HepG2 (cell line): Measurements from ENCODE around the gene DNPH1. TPM values are rescaled to one million over a fixed set of nuclear protein-coding genes. Genes with fewer than 3 reads are reported as not detected.
A peak's percentile ranks its signal among the peaks of the same experiment; 100 is the strongest.

Experiments used
- CEBPB ChIP-seq: IDR thresholded peaks from 2 replicates; pipeline ENCODE4 v1.6.1; 2011; ENCODE audit warnings: low read depth, low read length, improper control_type of control experiment, borderline replicate concordance
- FOXP1 ChIP-seq, 2 experiments: fragments of 450-650 bp in 1 of 2; IDR thresholded peaks; 2 replicates each; pipeline ENCODE4 v1.6.1; 2017 to 2018; ENCODE audit warnings: antibody characterized with exemption in 1 of 2
- JUN ChIP-seq: sonication (generic); formaldehyde crosslinking; IDR thresholded peaks from 2 replicates; pipeline ENCODE4 v1.4.0; 2020; ENCODE audit warnings: mild to moderate bottlenecking, missing genetic modification reagents
- KLF11 ChIP-seq: IDR thresholded peaks from 2 replicates; pipeline ENCODE4 v1.6.1; 2016; ENCODE audit warnings: missing compliant biosample characterization
- MLLT10 ChIP-seq: sonication (generic); formaldehyde crosslinking; IDR thresholded peaks from 2 replicates; pipeline ENCODE4 v1.4.0; 2020; ENCODE audit warnings: missing genetic modification reagents
- POGZ ChIP-seq: sonication (generic); formaldehyde crosslinking; IDR thresholded peaks from 2 replicates; pipeline ENCODE4 v1.4.0; 2020; ENCODE audit warnings: mild to moderate bottlenecking, missing genetic modification reagents
- POLR2AphosphoS2 ChIP-seq: IDR thresholded peaks from 2 replicates; pipeline ENCODE4 v1.6.1; 2011; ENCODE audit warnings: low read depth, low read length, improper control_type of control experiment
- SRSF1 ChIP-seq: fragments of 200-400 bp; formaldehyde crosslinking; optimal IDR thresholded peaks from 2 replicates; pipeline ENCODE3; 2017; ENCODE audit warnings: mild to moderate bottlenecking, low read depth, low read length, moderate library complexity
- U2AF2 ChIP-seq: fragments of 200-400 bp; formaldehyde crosslinking; IDR thresholded peaks from 2 replicates; pipeline ENCODE4 v1.6.1; 2017; ENCODE audit warnings: low read depth, mild to moderate bottlenecking, low read length
- ZNF260 ChIP-seq: sonication (generic); formaldehyde crosslinking; IDR thresholded peaks from 2 replicates; pipeline ENCODE4 v1.4.0; 2020; ENCODE audit warnings: missing genetic modification reagents, low read depth, mild to moderate bottlenecking, borderline replicate concordance
- ZNF563 ChIP-seq: sonication (generic); formaldehyde crosslinking; IDR thresholded peaks from 2 replicates; pipeline ENCODE4 v1.8.0; 2022; ENCODE audit warnings: mild to moderate bottlenecking, moderate library complexity, missing genetic modification reagents
- ZNF878 ChIP-seq: sonication (generic); formaldehyde crosslinking; IDR thresholded peaks from 2 replicates; pipeline ENCODE4 v1.8.1; 2023; ENCODE audit warnings: mild to moderate bottlenecking, missing genetic modification reagents, moderate library complexity
- polyA plus RNA-seq, 8 experiments: library from polyadenylated mRNA; depleted of rRNA in 3 of 8; stranded (reverse) in 7 of 8; unstranded in 1 of 8; fragments of >200 nt; fragmentation: Illumina TruSeq in 4 of 8; extraction: Trizol in 4 of 8; gene quantifications; 2 replicates each; pipeline versions ENCODE4 v1.2.1 to v1.2.3, GENCODE V29; 2011 to 2016; ENCODE audit warnings: low read depth in 4 of 8, missing spikeins in 1 of 8, mixed read lengths in 1 of 8; ENCODE audit not compliant: insufficient read depth in 1 of 8
- total RNA-seq, 5 experiments: library from RNA; depleted of rRNA; stranded (reverse); fragments of >200 nt; fragmentation: Illumina TruSeq; extraction: Trizol; gene quantifications; 2 replicates each; pipeline ENCODE4 v1.2.3, GENCODE V29; 2016; ENCODE audit warnings: low read depth in 1 of 5
- TF ChIP-seq, protein P1 (sequence below): sonication (generic); formaldehyde crosslinking; IDR thresholded peaks from 2 replicates; pipeline ENCODE4 v1.4.0; 2020; ENCODE audit warnings: mild to moderate bottlenecking, missing genetic modification reagents
- TF ChIP-seq, protein P2 (sequence below): sonication (generic); formaldehyde crosslinking; IDR thresholded peaks from 2 replicates; pipeline ENCODE4 v1.4.0; 2020; ENCODE audit warnings: missing genetic modification reagents, mild to moderate bottlenecking, borderline replicate concordance
- TF ChIP-seq, protein P3 (sequence below): sonication (generic); formaldehyde crosslinking; IDR thresholded peaks from 2 replicates; pipeline ENCODE4 v1.4.0; 2020; ENCODE audit warnings: mild to moderate bottlenecking, low read depth, missing genetic modification reagents

Gene DNPH1
- total and polyA plus RNA-seq, 2 of the 13 experiments (the other 11 are each of a cell fraction or from before 2014, with no cell fraction given) = 56.5 to 75.1 TPM

DNA sequence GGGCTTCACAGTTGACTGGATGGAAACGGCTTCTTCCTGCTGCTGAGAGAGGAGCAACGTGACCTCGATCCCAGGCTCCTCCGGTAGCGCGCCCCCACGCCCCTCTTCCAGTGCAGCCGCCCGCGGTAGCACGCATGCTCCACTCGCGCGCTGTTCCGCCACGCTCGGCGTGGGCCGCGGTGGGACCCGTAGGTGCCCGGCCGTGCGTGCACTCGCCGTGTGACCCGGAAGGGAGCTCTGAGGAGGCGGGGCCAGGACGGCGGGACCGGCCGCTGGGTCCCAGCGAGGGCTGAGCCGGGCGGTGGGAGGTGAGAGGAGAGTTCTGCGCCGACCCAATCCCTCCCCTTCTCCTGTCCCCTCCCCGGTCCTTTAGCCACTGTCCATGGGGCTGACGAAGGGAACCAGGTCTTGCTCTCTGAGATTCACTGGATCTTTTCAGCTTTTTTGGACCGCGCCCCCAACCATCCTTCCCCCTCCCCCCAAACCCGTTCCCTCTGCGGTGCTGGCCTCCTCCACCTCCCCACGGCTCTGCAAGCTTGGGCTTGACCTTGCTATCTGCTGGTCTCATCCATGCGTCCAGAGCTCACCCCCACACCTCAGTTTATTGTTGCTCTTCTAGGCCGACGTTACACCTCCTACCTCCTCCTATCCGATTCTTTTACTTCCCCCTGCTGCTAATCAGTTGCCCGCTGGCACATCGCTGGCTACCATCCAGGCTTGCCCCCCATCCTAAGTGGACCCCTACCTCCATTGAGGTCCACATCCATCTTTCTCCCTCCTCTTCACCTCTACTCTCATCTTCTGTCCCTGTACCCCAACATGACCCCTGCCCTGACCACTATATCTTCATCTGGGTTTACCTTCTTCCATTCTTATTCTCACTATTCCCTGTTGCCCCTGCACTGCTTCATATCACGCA, 47.1 kb downstream of the DNPH1 start, which contains the start of gene CUL9 (continued):
- TF ChIP-seq, protein P1, sequence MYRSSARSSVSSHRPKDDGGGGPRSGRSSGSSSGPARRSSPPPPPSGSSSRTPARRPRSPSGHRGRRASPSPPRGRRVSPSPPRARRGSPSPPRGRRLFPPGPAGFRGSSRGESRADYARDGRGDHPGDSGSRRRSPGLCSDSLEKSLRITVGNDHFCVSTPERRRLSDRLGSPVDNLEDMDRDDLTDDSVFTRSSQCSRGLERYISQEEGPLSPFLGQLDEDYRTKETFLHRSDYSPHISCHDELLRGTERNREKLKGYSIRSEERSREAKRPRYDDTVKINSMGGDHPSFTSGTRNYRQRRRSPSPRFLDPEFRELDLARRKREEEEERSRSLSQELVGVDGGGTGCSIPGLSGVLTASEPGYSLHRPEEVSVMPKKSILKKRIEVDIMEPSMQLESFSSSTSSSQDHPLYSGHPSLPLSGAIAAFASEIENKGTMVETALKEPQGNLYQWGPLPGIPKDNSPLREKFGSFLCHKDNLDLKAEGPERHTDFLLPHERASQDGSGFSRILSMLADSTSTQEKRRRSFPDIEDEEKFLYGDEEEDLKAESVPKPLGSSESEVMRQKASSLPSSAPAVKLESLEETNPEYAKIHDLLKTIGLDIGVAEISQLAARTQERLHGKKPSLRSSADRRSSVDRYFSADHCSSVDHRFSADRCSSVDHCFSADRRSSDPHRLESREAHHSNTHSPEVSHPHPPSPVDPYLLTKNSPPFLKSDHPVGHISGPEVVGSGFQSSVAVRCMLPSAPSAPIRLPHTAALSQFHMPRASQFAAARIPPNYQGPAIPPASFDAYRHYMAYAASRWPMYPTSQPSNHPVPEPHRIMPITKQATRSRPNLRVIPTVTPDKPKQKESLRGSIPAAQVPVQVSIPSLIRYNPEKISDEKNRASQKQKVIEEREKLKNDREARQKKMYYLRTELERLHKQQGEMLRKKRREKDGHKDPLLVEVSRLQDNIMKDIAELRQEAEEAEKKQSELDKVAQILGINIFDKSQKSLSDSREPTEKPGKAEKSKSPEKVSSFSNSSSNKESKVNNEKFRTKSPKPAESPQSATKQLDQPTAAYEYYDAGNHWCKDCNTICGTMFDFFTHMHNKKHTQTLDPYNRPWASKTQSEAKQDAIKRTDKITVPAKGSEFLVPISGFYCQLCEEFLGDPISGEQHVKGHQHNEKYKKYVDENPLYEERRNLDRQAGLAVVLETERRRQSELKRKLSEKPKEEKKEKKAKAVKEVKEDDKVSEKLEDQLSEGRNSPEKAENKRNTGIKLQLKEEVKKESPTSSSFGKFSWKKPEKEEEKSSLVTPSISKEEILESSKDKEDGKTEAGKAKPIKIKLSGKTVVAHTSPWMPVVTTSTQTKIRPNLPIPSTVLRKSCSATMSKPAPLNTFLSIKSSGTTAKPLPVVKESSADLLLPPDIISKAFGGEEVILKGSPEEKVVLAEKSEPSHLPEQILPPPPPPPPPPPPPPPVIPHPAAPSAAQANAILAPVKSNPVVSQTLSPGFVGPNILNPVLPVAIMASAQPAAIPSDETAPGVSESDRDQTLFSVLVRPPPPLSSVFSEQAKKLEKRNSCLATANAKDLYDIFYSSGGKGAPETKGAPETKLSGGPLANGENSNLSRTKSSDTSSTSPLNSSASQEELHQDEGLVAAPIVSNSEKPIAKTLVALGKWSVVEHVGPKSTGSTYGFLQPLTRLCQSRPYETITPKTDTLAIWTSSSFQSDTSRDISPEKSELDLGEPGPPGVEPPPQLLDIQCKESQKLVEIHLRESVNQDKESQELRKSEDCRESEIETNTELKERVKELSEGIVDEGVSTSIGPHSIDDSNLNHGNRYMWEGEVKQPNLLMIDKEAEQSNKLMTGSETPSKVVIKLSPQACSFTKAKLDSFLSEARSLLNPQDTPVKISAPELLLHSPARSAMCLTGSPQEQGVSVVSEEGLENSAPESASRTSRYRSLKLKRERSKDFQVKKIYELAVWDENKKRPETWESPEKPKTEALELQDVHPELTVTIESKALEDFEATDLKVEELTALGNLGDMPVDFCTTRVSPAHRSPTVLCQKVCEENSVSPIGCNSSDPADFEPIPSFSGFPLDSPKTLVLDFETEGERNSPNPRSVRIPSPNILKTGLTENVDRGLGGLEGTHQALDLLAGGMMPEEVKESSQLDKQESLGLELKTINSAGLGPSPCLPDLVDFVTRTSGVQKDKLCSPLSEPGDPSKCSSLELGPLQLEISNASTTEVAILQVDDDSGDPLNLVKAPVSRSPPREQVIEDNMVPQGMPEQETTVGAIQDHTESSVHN (CRISPR knock-in tag) = peak; percentile 23; the same call in 1 of the 2 replicates
- TF ChIP-seq POGZ (peak; percentile 86), JUN (CRISPR knock-in tag) (peak; percentile 71; the same call in 1 of the 2 replicates), ZNF563 (CRISPR knock-in tag) (no peak), ZNF260 (CRISPR knock-in tag) (no peak), FOXP1 (IDR thresholded peaks at IDR 0.05) (no peak), FOXP1 (CRISPR knock-in tag; IDR thresholded peaks at IDR 0.05) (no peak), MLLT10 (CRISPR knock-in tag) (no peak), CEBPB (no peak), SRSF1 (peak; percentile 28), KLF11 (CRISPR knock-in tag) (peak; percentile 68; the same call in 1 of the 2 replicates), U2AF2 (0 out of 2 replicates have a peak, but pooled peaks have one; percentile 51), ZNF878 (no peak), POLR2AphosphoS2 (no peak; the same call in 1 of the 2 replicates)
- TF ChIP-seq, protein P2, sequence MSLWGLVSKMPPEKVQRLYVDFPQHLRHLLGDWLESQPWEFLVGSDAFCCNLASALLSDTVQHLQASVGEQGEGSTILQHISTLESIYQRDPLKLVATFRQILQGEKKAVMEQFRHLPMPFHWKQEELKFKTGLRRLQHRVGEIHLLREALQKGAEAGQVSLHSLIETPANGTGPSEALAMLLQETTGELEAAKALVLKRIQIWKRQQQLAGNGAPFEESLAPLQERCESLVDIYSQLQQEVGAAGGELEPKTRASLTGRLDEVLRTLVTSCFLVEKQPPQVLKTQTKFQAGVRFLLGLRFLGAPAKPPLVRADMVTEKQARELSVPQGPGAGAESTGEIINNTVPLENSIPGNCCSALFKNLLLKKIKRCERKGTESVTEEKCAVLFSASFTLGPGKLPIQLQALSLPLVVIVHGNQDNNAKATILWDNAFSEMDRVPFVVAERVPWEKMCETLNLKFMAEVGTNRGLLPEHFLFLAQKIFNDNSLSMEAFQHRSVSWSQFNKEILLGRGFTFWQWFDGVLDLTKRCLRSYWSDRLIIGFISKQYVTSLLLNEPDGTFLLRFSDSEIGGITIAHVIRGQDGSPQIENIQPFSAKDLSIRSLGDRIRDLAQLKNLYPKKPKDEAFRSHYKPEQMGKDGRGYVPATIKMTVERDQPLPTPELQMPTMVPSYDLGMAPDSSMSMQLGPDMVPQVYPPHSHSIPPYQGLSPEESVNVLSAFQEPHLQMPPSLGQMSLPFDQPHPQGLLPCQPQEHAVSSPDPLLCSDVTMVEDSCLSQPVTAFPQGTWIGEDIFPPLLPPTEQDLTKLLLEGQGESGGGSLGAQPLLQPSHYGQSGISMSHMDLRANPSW (CRISPR knock-in tag) = no peak; the same call in 1 of the 2 replicates
- TF ChIP-seq, protein P3, sequence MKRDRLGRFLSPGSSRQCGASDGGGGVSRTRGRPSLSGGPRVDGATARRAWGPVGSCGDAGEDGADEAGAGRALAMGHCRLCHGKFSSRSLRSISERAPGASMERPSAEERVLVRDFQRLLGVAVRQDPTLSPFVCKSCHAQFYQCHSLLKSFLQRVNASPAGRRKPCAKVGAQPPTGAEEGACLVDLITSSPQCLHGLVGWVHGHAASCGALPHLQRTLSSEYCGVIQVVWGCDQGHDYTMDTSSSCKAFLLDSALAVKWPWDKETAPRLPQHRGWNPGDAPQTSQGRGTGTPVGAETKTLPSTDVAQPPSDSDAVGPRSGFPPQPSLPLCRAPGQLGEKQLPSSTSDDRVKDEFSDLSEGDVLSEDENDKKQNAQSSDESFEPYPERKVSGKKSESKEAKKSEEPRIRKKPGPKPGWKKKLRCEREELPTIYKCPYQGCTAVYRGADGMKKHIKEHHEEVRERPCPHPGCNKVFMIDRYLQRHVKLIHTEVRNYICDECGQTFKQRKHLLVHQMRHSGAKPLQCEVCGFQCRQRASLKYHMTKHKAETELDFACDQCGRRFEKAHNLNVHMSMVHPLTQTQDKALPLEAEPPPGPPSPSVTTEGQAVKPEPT (CRISPR knock-in tag) = peak; percentile 84; the same call in 1 of the 2 replicates
